GM21576 (cell line): ENCODE results near the gene AHI1.
"Not testable (repeated sequence)": the region's sequence is repeated elsewhere in the genome, so short reads cannot be mapped to it uniquely, and the experiment has no call there.

Source experiments
- ATAC-seq: cut with Tn5 transposase; IDR thresholded peaks from one replicate; pipeline ENCODE4 v1.9.1; 2021; ENCODE audit warnings: mild to moderate bottlenecking, moderate library complexity; ENCODE audit not compliant: unreplicated experiment

AHI1 gene

GRCh38 chr6:135270676-135271536, 226.6 kb downstream of the AHI1 start:
- no peak for ATAC-seq

DNA sequence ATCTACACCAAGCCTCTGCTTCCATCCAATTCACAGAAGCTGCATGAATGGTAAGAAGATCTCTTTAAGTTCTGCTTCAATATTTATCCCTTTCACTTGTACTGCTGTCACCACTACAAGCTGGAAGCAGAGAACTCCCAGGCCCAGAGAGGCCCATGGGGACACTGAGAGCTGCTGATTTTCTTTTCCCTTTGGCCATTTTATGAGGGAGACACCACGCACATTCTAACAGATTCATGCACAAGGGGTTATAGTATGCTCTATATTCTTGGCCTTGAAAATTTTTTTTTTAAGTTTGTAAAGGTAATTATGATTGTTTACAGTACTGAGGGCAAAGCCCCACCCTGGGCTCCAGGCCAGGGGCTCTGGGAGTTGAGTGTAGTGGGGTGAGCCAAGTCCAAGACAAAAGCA, 228.1 kb downstream of the AHI1 start:
- no peak for ATAC-seq

- ATAC-seq: no peak
Observed at GRCh38 chr6:135268740-135269139, 228.8 kb downstream of the AHI1 start.

DNA sequence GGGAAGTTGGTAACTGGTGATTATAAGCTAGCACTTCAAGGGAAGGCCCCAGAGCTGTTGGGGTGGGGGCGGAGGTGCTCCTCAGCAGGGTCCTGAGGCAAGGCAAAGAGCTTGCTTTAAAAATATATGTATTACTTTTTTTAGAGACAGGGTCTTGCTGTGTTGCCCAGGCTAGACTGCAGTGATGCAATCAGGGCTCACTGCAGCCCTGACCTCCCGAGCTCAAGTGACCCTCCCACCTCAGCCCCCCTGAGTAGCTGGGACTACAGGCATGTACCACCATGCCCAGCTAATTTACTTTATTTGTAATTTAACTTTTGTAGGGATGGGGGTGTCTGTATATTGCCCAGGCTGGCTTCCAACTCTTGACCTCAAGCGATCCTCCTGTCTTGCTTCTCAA, 229.3 kb downstream of the AHI1 start:
- no peak for ATAC-seq

GRCh38 chr6:135267085-135267484, 230.5 kb downstream of the AHI1 start:
- no peak for ATAC-seq

- ATAC-seq: no peak
Observed at GRCh38 chr6:135266675-135267074, 230.9 kb downstream of the AHI1 start.

DNA sequence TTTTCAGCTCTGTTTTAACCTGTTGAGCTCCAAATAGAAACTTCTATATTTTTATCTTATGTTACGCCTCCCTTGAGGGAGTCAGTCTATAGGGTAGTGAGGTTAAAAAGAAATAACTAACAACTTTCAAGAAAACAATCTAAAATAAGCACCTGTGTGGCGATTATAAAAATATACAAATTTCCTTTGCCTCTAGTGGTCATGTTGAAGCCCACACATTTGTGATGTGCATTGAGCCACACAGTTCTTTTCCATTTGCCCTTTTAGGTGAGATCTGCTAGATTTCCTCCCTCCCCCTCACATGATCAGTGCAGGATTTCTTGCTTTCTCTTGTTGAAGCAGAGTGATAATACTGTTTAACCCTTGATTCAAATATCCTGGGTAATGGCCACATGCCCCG, 232.3 kb downstream of the AHI1 start:
- ATAC-seq: no peak

GRCh38 chr6:135261872-135262725, 235.4 kb downstream of the AHI1 start:
- ATAC-seq: no peak

GRCh38 chr6:135260612-135261011, 236.9 kb downstream of the AHI1 start:
- no peak for ATAC-seq

GRCh38 chr6:135258970-135259369, 238.6 kb downstream of the AHI1 start:
- ATAC-seq: no peak

DNA sequence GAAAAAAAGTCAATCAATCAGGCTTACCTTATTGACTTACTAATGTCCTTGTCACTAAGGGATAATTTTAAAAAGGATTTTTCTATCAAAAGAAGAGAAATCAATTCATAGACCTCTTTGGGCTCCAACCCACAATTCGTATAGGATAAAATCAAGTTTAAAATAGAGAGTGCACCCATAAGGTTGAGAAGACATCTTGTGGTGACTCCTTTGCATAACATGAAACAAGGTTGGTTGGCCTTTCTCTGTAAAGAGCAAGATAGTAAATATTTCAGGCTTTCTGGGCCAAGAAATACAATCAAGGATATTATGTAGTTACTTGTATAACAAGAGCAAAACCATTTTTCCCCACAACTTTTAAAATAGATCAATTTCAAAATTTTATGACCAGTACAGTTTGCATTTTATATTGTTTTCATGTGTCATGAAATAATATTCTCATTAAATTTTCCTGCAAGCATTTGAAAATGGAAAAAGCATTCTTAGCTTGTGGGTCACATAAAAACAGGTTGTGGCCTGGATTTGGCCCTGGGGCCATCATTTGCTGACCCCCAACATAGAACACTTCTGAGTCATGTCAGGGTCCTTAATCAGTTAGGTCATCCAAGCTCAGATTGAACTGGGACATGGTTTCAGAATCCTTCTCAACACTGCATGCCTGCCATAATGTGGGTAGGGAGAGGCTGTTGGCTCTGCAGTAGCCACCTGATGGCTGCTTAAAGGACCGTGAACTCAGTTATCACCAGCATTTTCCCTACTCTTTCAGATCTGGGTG, 239.7 kb downstream of the AHI1 start:
- no peak for ATAC-seq

DNA sequence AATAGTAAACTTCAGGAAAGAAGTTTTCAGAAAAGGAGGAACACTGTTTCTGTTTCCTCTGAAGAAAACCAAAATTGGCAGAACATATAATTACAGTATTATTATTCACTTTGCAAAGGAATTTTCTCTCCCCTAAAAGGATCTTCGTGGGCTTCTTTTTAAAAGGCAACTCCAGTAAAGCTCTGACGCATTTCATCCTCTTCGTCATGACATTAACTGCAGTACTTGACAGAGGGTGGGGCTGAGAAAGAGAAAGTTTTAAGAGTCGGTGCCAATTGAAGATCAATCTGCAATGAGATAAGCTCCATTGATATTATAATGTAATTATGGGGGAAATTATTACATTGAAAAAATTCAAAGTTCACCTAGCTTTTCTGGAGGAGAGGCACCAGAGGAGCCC, 240.7 kb downstream of the AHI1 start:
- no peak for ATAC-seq

DNA sequence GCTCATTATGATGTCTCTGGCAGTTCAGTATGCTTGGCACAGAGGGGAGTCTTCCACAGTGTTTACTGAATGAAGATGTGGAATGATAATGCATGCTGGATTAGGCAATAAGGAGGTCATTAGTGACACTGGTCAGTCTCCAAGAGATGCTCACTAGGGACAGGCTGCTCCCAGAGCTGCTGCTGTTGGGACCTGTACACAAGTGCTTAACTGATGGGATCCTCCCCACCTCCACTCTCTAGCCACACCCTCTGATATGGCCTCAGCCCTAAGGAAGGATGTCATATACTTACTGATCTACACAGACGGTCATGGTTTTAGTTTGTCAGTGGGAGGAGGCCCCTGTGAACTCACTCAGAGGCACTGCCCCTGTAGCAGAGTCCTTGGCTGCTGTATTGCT, 243.1 kb downstream of the AHI1 start:
- no peak for ATAC-seq

DNA sequence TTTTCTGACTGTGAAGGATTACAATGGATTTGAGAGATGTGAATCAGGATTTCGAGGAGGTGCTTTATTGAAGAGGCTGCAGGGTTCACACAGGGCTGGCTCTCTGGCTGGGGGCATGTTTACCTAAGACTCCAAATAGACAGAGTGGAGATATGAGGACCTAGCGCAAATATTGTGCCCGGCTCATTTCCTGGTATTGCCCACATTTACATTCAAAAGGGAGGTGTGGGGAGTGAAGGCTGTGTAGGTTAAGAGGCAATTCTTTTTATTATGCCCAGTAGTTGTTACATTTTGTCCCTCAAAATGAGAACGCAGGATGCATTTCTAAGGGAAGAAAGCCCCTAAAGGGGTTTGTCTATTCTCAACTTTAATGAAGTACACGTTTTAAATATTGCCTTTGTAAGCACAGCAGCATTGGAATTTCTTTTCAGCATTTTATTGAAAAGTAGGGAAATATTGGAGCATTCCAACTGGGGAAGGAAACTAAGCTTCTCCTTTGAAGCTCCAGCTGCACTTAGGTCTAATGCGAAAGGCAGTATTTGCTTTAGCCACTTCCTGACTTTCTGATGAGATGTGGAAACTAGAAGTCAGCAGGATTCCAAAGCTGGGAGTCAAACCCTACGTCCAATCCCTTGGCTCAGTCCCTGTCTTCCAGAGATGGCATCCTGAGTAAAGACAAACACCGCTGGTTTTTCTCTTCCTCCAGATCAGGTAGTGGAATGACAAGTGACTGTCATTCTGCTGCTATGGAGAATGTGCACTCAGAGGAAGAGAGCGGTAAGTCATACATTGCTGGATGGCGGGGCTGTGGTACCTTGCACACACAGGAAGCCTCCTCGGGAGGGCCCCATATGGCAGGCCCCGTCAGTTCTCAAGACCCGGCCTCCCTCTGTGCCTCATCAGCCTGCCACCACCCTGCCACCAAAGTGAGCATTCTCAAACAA, 245.8 kb downstream of the AHI1 start:
- ATAC-seq: no peak

DNA sequence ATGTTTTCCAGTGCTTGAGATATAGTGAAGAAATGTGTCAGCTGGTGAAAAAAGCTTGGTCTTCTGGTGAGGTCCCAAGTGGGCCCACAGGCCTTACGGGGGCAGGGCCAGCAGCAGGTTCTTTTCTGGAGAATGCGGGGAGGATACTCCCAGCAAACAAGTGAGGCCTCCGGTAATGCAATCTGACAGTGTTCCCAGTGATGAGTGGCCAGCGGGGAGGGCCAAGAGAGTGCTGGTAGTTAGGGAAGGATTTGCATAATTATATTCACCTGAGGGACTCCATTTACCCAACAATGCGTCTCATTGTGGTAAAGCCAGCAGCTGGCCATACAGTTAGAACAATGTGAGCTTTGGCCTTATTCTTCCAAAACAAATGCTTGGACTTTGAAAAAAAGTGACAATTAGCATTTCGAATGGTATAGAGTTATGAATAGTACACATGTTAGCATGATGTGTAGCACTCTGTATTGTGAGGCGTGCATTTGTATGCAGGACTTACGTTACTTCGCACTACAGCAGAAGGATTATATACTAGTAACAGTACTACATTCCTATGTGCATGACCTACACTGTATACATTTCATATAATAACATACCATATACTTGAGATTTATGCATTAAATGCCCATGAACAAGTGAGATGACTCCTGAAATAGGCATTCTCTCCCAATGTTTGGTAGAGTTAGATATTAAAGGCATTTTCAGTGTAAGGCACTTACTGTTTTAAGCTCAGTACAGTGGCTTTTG, 246.6 kb downstream of the AHI1 start:
- no peak for ATAC-seq

DNA sequence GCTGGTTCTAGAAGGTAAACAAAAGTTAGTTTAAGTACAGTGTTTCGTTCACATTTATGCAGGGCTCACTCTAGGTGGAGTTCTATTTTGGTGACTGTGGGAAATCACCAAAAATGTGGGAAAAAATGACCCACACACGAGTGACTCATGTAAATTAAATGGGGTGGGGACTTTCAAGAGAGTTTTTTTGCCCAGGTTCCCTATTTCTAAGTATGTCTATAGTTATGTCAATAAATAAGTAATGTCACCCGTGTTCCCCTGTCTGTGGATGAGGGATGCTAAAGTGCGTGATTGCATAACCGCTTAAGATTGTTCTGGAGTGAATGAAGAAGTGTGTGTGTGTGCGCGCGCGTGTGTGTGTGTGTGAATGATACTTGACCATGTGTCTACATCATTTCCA, 247.3 kb downstream of the AHI1 start:
- no peak for ATAC-seq

DNA sequence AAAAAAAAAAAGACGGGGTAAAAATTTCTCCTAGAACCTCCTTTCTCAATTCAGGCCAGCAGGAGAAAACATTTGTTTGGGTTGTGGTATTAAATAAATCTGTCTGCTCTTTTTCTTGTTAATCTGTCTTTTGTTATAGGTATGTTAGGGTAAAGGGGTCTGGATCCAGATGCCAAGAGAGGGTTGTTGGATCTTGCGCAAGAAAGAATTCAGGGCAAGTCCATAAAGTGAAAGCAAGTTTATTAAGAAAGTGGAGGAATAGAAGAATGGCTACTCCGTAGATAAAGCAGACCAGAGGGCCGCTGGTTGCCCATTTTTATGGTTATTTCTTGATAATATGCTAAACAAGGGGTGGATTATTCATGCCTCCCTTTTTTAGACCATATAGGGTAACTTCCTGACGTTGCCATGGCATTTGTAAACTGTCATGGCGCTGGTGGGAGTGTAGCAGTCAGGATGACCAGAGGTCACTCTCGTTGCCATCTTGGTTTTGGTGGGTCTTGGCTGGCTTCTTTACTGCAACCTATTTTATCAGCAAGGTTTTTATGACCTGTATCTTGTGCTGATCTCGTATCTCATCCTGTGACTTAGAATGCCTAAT, 251.0 kb downstream of the AHI1 start:
- not testable (repeated sequence) for ATAC-seq

- ATAC-seq: no peak
Observed at GRCh38 chr6:135244805-135245204, 252.7 kb downstream of the AHI1 start.
